GM23338 (cell line): Measurements from ENCODE around the gene MCCC1. TPM values are rescaled to one million over a fixed set of nuclear protein-coding genes. Genes with fewer than 3 reads are reported as not detected.

Experiments
- ATAC-seq: fragments of 200-7000 bp; cut with Tn5 transposase; 3 replicates; pipeline ENCODE4 v1.9.1; 2020
- DNase-seq: peaks from one replicate; pipeline ENCODE4 v3.0.0-alpha.2; 2015; ENCODE audit warnings: low spot score
- H2AFZ ChIP-seq: fragments of 200-600 bp; sonication (generic); 2 replicates; pipeline ENCODE4 v1.8.0; 2016; ENCODE audit warnings: antibody characterized with exemption, mild to moderate bottlenecking, moderate library complexity
- H3F3A ChIP-seq: fragments of 200-600 bp; sonication (generic); replicated peaks from 2 replicates; pipeline ENCODE4 v1.8.0; 2017; ENCODE audit warnings: antibody characterized with exemption, mixed run types, low read depth
- H3K27ac ChIP-seq: fragments of 200-600 bp; sonication (generic); 2 replicates; pipeline ENCODE4 v1.6.1; 2016; ENCODE audit warnings: low read depth
- H3K27me3 ChIP-seq: fragments of 200-600 bp; sonication (generic); 2 replicates; pipeline ENCODE4 v1.8.0; 2016; ENCODE audit warnings: mild to moderate bottlenecking, mixed run types, moderate library complexity; ENCODE audit not compliant: insufficient read depth
- H3K36me3 ChIP-seq: fragments of 200-600 bp; sonication (generic); 2 replicates; pipeline ENCODE4 v1.8.0; 2016; ENCODE audit warnings: mild to moderate bottlenecking; ENCODE audit not compliant: insufficient read depth
- H3K4me1 ChIP-seq: fragments of 200-600 bp; sonication (generic); 2 replicates; pipeline ENCODE4 v1.8.0; 2016; ENCODE audit warnings: mild to moderate bottlenecking, moderate library complexity; ENCODE audit not compliant: insufficient read depth
- H3K4me2 ChIP-seq: fragments of 200-600 bp; sonication (generic); 2 replicates; pipeline ENCODE4 v1.7.1; 2017; ENCODE audit warnings: mixed run types
- H3K4me3 ChIP-seq: fragments of 200-600 bp; sonication (generic); 2 replicates; pipeline ENCODE4 v1.6.1; 2016; ENCODE audit warnings: mixed run types
- H3K79me2 ChIP-seq: fragments of 200-600 bp; sonication (generic); replicated peaks from 2 replicates; pipeline ENCODE4 v1.8.0; 2017; ENCODE audit warnings: mild to moderate bottlenecking; ENCODE audit not compliant: insufficient read depth
- H3K9me2 ChIP-seq: fragments of 200-600 bp; sonication (generic); 2 replicates; pipeline ENCODE4 v1.8.0; 2017; ENCODE audit not compliant: insufficient read depth
- H4K20me1 ChIP-seq: fragments of 200-600 bp; sonication (generic); replicated peaks from 2 replicates; pipeline ENCODE4 v1.8.0; 2017; ENCODE audit warnings: mild to moderate bottlenecking; ENCODE audit not compliant: insufficient read depth
- H3K27ac Mint-ChIP-seq: 2 replicates; pipeline ENCODE4 v1.8.0; 2020; ENCODE audit warnings: inconsistent platforms, mild to moderate bottlenecking, moderate library complexity, mixed read lengths
- H3K27me3 Mint-ChIP-seq: 3 replicates; pipeline ENCODE4 v1.8.0; 2022; ENCODE audit warnings: low read depth, mild to moderate bottlenecking, moderate library complexity, mixed read lengths, inconsistent platforms; ENCODE audit not compliant: insufficient read depth, poor library complexity
- H3K36me3 Mint-ChIP-seq: 3 replicates; pipeline ENCODE4 v1.8.0; 2021; ENCODE audit warnings: low read depth, mild to moderate bottlenecking, inconsistent platforms, moderate library complexity, mixed read lengths
- H3K4me1 Mint-ChIP-seq: 3 replicates; pipeline ENCODE4 v1.8.0; 2020; ENCODE audit warnings: mild to moderate bottlenecking, inconsistent platforms, mixed read lengths
- H3K4me3 Mint-ChIP-seq: 3 replicates; pipeline ENCODE4 v1.8.0; 2021; ENCODE audit warnings: moderate library complexity, mild to moderate bottlenecking, inconsistent platforms, mixed read lengths
- H3K9me3 Mint-ChIP-seq: 3 replicates; pipeline ENCODE4 v1.8.0; 2020; ENCODE audit warnings: moderate library complexity, mild to moderate bottlenecking, inconsistent platforms, mixed read lengths
- CREB1 ChIP-seq: fragments of 250-450 bp; sonication (Bioruptor Pico); IDR thresholded peaks from 2 replicates; pipeline ENCODE4 v1.5.0; 2020; ENCODE audit warnings: low read depth, mild to moderate bottlenecking, moderate library complexity
- CTCF ChIP-seq, 2 experiments: fragments of 200-600 bp in 1 of 2; sonication (generic) in 1 of 2; conservative IDR thresholded peaks; 2 replicates each; pipeline versions ENCODE4 v1.5.1 to v1.6.1; 2016 to 2017; ENCODE audit warnings: antibody characterized with exemption in 2 of 2, low read depth in 2 of 2, mild to moderate bottlenecking in 2 of 2, moderate library complexity in 1 of 2
- EZH2 ChIP-seq: fragments of 200-600 bp; sonication (generic); IDR thresholded peaks from one replicate; pipeline ENCODE4 v1.8.0; 2017; ENCODE audit warnings: antibody characterized with exemption, mild to moderate bottlenecking, low read depth; ENCODE audit not compliant: unreplicated experiment
- EZH2phosphoT487 ChIP-seq: fragments of 200-600 bp; sonication (generic); IDR thresholded peaks from one replicate; pipeline ENCODE4 v1.8.1; 2018; ENCODE audit warnings: antibody characterized with exemption; ENCODE audit not compliant: unreplicated experiment
- JUNB ChIP-seq: IDR thresholded peaks from one replicate; pipeline ENCODE4 v1.6.1; 2016; ENCODE audit warnings: antibody characterized with exemption; ENCODE audit not compliant: unreplicated experiment
- NANOG ChIP-seq: IDR thresholded peaks from 2 replicates; pipeline ENCODE4 v1.6.1; 2016; ENCODE audit warnings: antibody characterized with exemption, borderline replicate concordance
- REST ChIP-seq: IDR thresholded peaks from one replicate; pipeline ENCODE4 v1.6.1; 2018; ENCODE audit warnings: antibody characterized with exemption; ENCODE audit not compliant: unreplicated experiment
- STAT1 ChIP-seq: IDR thresholded peaks from one replicate; pipeline ENCODE4 v1.6.1; 2016; ENCODE audit warnings: antibody characterized with exemption; ENCODE audit not compliant: unreplicated experiment
- ZNF114 ChIP-seq: fragments of 250-450 bp; sonication (Bioruptor Pico); IDR thresholded peaks from 2 replicates; pipeline ENCODE4 v1.5.0; 2020; ENCODE audit warnings: mild to moderate bottlenecking, moderate library complexity
- ZNF331 ChIP-seq: fragments of 250-450 bp; sonication (Bioruptor Pico); IDR thresholded peaks from 2 replicates; pipeline ENCODE4 v1.5.0; 2020; ENCODE audit warnings: low read depth, mild to moderate bottlenecking, moderate library complexity
- ZNF462 ChIP-seq: fragments of 250-450 bp; sonication (Bioruptor Pico); IDR thresholded peaks from 2 replicates; pipeline ENCODE4 v1.5.0; 2020; ENCODE audit warnings: mild to moderate bottlenecking, moderate library complexity
- polyA plus RNA-seq: library from polyadenylated mRNA; unstranded; fragments of >200 nt; fragmentation: Nextera tagmentation; extraction: Ambion mirVana; gene quantifications from 2 replicates; pipeline ENCODE4 v1.2.1, GENCODE V29; 2016
- total RNA-seq: library from RNA; depleted of rRNA; stranded (reverse); fragments of >200 nt; shearing (Covaris generic); gene quantifications from 2 replicates; pipeline ENCODE4 v1.2.3, GENCODE V29; 2014

The MCCC1 gene
- total and polyA plus RNA-seq, 2 experiments from 2014 or later = 20.2 to 24.2 TPM

GRCh38 chr3:183098536-183099025 is 715 bp downstream of the MCCC1 start:
- no peak for TF ChIP-seq NANOG
- Mint-ChIP-seq H3K27ac (peak overlapping the region; percentile 95), H3K27me3 (peaks cover 8% of the 10 kb centered on the region), H3K36me3 (peaks cover 10% of the 10 kb centered on the region), H3K4me3 (peak overlapping the region; percentile 97), H3K9me3 (peaks cover 4% of the 10 kb centered on the region; the same call in 1 of the 3 replicates), H3K4me1 (peaks cover 24% of the 10 kb centered on the region)
- Histone ChIP-seq H3K9me2 (no peaks in the 10 kb centered on the region), H3K4me2 (peak overlapping the region; percentile 93), H3K4me1 (peaks cover 10% of the 10 kb centered on the region), H3F3A (no peaks in the 10 kb centered on the region), H3K27ac (peak overlapping the region; percentile 78), H3K79me2 (peaks cover 10% of the 10 kb centered on the region; the same call in 1 of the 2 replicates), H3K4me3 (peak overlapping the region; percentile 96), H2AFZ (peak overlapping the region; percentile 92), H4K20me1 (no peaks in the 10 kb centered on the region), H3K27me3 (no peaks in the 10 kb centered on the region), H3K36me3 (no peaks in the 10 kb centered on the region; the same call in 1 of the 2 replicates)
- no peak for DNase-seq
- ATAC-seq = no peak

- Histone ChIP-seq H3K4me2 (no peak overlapping the region), H3K4me1 (peaks cover 6% of the 10 kb centered on the region), H3K36me3 (no peaks in the 10 kb centered on the region; the same call in 1 of the 2 replicates), H3K9me2 (no peaks in the 10 kb centered on the region), H2AFZ (no peak overlapping the region), H3K4me3 (no peak overlapping the region), H4K20me1 (no peaks in the 10 kb centered on the region), H3K27me3 (no peaks in the 10 kb centered on the region), H3K79me2 (peaks cover 13% of the 10 kb centered on the region; the same call in 1 of the 2 replicates), H3K27ac (no peak overlapping the region), H3F3A (no peaks in the 10 kb centered on the region)
- Mint-ChIP-seq H3K27me3 (peaks cover 6% of the 10 kb centered on the region), H3K4me3 (no peak overlapping the region), H3K36me3 (peaks cover 30% of the 10 kb centered on the region), H3K27ac (no peak overlapping the region), H3K9me3 (no peaks in the 10 kb centered on the region), H3K4me1 (peaks cover 15% of the 10 kb centered on the region)
- ATAC-seq (no peak), DNase-seq (no peak)
- TF ChIP-seq ZNF462 (CRISPR knock-in tag) (no peak), EZH2 (no peak), CREB1 (CRISPR knock-in tag) (no peak), REST (no peak), ZNF114 (CRISPR knock-in tag) (no peak), CTCF (conservative IDR thresholded peaks at IDR 0.05; ENCODE audit: low read depth in 2 of 2) (no peak), JUNB (no peak), NANOG (no peak), STAT1 (no peak), ZNF331 (CRISPR knock-in tag) (no peak), EZH2phosphoT487 (no peak)
Observed at GRCh38 chr3:183094711-183095110, 4.6 kb downstream of the MCCC1 start.
